NCI-H187 treated with DMSO at 0.1 percent for 48 hours (cell line): ENCODE results near the gene ATG14.
"Not testable (repeated sequence)": the region's sequence is repeated elsewhere in the genome, so short reads cannot be mapped to it uniquely, and the experiment has no call there.

Experiments
- DNase-seq: peaks from one replicate; lab custom pipeline; 2025; lab: John Stamatoyannopoulos, UW

The ATG14 gene

GRCh38 chr14:55433880-55434804 is 22.5 kb upstream of the ATG14 start:
- DNase-seq = no peak

DNA sequence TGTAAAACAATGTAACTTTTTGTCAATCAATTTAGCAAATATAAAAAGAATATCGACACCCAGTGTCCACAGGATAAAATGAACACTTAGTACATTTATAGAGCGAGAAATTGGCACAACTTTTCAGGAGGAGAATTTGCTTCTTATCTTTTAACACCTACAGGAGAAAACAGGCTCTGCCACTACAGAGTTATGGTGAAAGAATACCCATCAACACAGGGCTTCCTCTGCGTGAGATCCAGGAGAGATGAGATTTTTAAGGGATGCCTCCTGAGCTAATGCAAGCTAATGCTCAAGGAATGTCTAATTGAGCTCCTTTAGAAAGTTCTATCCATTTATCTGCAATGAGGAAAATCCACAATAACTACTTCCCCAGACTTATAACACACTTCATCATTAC is 21.0 kb upstream of the ATG14 start:
- no peak for DNase-seq

DNA sequence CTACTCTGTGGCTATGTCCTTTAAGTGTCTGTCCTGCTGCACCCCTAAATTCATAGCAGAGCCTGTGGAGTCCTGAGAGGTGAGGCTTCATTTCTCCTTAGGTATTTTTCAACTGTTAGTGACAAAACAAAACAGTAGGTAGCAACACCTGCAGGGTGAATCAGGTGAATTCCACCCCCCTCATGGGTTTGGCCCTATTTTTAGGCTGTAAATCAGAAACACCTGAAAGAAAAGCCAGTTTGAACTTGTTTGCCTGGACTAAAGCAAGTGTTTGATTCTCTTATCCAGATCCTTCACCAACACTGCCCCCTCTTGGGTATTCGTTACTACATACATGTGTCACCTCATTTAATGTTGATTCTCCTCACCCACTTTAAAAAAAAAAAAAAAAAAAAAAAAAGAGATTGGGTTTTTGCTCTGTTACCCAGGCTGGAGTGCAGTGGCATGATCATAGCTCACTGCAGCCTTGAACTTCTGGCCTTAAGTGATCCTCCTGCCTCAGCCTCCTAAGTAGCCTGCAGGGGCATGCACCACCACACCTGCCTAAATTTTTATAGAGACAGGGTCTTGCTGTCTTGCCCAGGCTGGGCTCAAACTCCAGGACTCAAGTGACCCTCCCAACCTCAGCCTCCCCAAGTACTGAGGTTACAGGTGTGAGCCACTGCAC is 18.5 kb upstream of the ATG14 start:
- peak; percentile 38 for DNase-seq

GRCh38 chr14:55427439-55427838 is 15.8 kb upstream of the ATG14 start:
- DNase-seq = no peak

DNA sequence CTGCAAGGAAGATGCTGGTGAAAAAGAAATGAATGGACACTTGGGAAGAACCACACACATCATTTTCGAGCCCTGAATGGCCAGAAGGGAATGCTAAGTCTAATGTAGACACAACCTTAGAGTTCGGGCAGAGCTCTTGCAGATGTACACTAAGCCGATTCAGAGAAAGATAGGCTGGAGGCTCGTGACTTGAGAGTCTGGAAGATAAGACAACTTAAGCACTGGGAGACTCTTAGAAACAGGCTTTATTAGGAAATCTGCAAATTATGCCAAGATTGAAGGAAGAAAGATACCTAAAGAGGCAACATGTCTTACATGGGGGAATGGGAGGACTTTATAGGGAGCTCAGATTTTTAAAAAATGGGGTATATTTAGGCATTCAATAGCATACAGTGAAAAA is 15.3 kb upstream of the ATG14 start:
- DNase-seq = no peak

- no peak for DNase-seq
Measured at GRCh38 chr14:55425091-55425490, 13.5 kb upstream of the ATG14 start.

DNA sequence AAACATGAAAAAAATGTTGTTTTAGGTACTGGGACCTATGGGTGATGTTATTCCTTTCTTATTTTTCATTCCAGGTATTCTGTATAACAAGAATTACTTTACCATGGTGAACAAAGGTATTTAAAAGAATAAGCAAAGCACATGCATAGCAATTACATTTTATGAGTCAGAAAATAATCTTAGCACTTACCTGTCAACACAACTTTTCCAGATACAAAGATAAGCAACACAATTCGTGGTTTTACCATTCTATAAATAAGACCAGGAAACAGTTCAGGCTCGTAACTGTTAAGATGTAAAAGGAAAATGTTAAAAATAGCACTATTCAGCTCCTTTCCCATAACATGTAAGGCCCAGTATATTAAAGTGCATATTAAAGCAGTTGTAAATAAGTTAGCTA is 12.3 kb upstream of the ATG14 start:
- no peak for DNase-seq

- not testable (repeated sequence) for DNase-seq
Measured at GRCh38 chr14:55422338-55422737, 10.7 kb upstream of the ATG14 start.

DNA sequence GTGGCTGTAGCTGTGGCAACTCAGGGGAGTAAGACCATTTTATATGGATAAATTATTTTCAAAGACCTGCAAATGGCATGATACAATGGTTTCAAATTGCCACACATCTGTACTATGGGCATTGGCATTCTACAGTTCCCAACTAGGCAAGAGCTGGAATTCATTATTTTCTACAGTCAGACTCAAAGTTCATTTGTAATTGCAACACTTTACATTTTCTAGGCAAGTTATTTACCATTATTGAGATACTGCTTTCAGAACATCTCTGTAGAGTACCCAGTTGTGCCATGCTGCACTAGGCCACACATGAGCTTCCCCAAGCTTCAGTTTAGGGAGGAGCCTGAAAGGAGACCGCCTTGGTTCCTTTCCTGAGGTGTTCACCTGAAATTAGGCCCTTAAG is 8.0 kb upstream of the ATG14 start:
- no peak for DNase-seq

- DNase-seq = no peak
Measured at GRCh38 chr14:55418411-55418810, 6.8 kb upstream of the ATG14 start.

GRCh38 chr14:55417955-55418354 is 6.3 kb upstream of the ATG14 start:
- DNase-seq = no peak

GRCh38 chr14:55416866-55417265 is 5.2 kb upstream of the ATG14 start:
- DNase-seq = no peak

DNA sequence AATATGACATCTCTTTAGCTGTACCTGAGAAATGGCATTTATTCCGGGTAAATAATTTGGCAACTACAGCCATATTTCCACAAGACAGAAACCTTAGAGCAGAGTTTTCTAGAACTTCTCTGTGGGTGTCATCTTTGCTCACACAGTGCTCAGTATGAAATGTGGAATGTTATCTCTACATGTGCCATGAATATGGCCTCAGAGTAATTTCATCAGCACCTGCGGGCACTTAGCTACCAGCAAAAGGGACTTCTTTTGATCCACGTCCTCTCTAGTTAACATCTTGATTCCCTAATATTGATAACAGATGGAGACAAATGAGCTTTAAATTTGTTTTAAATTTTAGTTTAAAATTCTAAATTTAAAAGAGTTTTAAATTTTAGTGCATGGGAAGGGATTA is 2.9 kb upstream of the ATG14 start:
- no peak for DNase-seq

DNA sequence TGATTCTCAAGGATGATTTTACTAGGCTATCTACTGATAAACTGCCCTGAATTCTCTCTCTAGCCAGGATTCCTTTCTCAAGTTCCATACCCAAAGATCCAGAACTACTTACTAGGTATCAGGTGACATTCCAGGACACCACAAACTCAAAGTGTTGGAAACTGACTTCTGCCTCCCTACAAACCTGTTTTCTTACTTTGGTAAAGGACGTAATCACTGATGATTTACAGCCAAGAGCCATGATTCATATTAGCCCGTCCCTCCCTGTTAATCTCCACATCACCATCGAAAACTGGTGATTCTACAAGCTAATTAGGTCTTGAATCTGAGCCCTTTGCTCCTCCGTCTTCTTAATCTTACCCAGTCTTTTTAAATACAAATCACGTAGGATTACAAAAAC is 1.0 kb upstream of the ATG14 start:
- DNase-seq = no peak

DNA sequence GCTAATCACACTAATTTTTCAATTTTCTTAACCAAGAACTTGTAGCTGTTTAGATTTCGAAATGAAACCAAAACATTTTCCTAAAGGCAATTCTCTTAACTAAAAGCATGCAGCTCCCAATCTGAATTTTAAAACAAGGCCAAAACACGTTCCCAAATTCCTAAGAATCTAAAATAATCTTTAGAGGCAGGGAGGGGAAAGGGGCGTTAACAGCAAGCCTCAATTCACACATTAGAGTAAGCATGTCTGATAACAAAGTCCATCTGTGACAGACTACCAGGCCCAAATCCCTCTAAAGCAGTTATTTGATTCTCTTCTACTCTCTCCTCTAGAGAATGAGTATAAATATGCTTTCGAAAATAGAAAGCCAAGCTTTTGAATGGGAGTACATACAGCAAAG is 754 bp downstream of the ATG14 start:
- no peak for DNase-seq

DNA sequence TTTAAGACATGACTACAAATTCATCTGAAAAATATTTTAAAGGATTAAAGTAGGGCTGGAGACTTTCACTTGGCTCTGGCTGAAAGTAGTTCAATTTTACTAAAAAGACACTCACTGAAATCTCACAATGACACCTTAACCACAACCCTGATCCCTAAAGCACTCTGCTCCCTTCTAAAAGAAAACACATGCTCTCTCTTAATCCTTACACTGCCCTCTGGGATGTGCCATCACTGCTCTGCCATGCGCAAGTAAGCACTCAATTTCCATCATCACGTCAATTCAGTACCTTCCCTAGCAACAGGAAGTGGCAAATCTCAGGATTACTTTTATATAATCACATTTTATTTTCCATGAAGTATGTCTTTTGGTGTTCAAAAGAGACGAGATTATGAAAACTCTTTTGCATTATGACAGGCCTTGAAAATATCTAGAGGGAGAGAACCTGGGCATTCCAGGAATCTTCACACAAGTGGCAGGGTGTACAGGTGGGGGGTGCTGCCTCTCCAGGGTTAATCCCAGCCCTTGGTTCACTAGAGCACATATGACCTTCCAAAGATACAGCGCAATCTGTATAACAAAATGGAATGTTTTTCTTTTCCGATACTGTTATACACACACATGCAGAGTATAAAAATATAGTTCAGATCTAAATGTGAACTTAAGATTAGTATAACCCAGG is 7.3 kb downstream of the ATG14 start:
- no peak for DNase-seq

DNA sequence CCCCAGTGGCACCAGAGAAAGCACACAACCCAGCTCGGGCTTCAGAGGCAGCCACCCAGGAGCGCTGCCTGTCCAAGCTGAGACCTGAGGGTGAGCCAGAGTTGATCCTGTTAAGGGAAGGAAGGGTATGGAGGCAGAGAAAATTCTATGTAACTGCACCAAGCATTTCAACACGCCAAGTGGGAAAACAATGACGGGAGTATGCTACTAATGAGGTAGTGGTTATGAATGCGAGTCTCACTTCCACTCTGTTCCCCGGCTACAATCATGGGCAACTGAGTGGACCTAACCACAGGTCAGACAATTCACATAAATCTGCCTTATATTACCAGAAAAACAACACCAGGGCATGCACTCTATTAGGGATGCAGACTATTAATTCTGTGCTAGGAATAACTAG is 9.9 kb downstream of the ATG14 start:
- DNase-seq = no peak

DNA sequence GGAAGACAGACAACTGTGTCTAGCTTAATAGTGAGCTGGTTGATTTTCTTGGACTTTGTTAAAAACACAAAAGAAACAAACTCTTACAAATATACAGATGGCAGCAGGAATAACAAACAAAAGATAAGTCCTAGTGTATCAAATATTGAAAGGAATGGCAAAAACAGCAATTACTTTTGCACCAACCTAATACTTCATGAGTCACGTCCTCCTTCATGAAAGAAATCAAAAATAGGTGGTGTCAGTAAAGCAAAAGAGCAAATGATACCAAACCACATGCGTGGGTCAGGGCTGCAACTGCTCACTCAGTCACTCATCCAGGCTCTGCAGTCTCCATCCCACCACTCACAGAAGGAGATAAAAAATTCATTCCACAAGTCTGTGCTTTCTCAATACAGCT is 11.8 kb downstream of the ATG14 start:
- DNase-seq = no peak

- no peak for DNase-seq
Measured at GRCh38 chr14:55399183-55399582, 12.4 kb downstream of the ATG14 start.

DNA sequence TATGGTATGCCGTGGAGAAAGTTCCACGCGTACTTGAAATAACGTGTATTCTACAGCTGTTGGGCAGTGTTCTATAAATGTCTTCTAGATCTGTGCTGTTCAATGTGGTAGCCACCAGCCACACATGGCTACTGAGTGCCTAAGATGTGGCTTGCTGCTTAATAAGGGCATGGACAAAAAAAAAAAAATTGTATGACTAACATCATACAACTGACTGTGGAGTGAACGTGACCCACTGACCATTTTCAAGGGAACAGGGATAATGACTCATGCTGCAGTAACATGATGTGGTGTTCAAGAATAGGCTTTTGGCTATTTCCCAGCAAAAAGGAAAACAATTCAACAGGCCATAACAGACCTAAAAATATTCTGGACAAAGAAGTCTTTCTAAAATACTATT is 13.0 kb downstream of the ATG14 start:
- no peak for DNase-seq

DNA sequence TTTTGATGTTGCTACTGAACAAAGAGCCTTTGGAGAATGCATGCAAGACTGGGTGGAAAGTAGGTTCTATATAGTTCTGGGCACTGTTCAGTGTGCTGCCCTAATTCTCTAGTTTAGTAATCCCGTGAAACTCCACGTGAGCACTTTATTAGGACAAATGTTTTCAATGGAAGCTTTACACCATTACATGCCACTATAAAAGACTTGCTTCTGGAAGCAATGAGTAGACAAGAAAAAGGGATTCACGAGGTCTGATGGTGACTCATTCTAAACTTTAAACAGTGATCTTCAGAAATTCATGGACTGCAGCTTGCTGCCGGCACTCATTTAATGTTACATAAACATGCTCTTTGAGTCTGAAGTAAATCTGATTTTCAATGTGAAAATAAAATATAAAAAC is 22.3 kb downstream of the ATG14 start:
- DNase-seq = no peak

- DNase-seq = no peak
Measured at GRCh38 chr14:55388160-55388559, 23.5 kb downstream of the ATG14 start.

DNA sequence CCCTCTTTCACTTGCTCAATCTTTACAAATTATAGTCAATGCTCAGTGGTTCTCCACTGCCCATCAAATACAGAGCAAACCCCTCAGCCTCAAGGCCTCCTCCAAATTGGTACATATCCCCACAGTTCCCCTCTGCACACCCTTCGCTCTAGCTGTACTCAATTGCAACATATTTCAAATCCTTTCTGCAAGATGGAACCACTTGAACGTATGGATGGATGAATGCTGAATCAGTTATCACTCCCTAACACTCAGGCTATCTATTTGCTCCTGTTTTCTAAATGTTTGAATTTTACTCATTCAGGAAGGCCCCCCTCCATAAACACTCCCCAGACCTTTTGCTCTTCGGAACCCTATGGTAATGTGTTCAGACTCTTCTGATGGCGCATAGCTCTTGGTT is 24.5 kb downstream of the ATG14 start:
- no peak for DNase-seq
